Measurements from ENCODE around the gene PRKCI. TPM values are rescaled to one million over a fixed set of nuclear protein-coding genes. Genes with fewer than 3 reads are reported as not detected.

Gene PRKCI
- total and polyA plus RNA-seq, 4 donors = 3.2 to 12.7 (median 8.7) TPM

GRCh38 chr3:170220871-170221270 is 1.4 kb upstream of the PRKCI start:
- Histone ChIP-seq H3K9me3 (ENCODE audit: control insufficient read depth in 4 of 4, low read length in 3 of 4) (no peaks in the 10 kb centered on the region), H3K27ac (ENCODE audit: low read depth in 1 of 2, low read length in 2 of 2) (no peak overlapping the region), H3K9ac (ENCODE audit: low read depth in 1 of 2, low read length in 2 of 2) (no peak overlapping the region), H3K4me1 (ENCODE audit: control insufficient read depth in 4 of 4, insufficient read depth in 4 of 4, low read length in 3 of 4) (peaks cover 2 to 15% (median 6%) of the 10 kb centered on the region in 4 donors), H3K4me3 (ENCODE audit: low read depth in 1 of 3, low read length in 3 of 3) (no peak overlapping the region), H3K36me3 (ENCODE audit: control insufficient read depth in 4 of 4, insufficient read depth in 3 of 4, low read depth in 1 of 4, low read length in 3 of 4) (no peaks in the 10 kb centered on the region), H3K27me3 (ENCODE audit: control insufficient read depth in 4 of 4, insufficient read depth in 4 of 4, low read length in 3 of 4) (no peaks in the 10 kb centered on the region)
- TF ChIP-seq NR2F2 (IDR thresholded peaks at IDR 0.05) (no peak), ATF3 (IDR thresholded peaks at IDR 0.05) (no peak), JUND (IDR thresholded peaks at IDR 0.05) (no peak), TAF1 (conservative IDR thresholded peaks at IDR 0.05) (no peak), GABPA (IDR thresholded peaks at IDR 0.05 in 1 of 2, conservative IDR thresholded peaks at IDR 0.05 in 1 of 2) (no peak), EGR1 (IDR thresholded peaks at IDR 0.05; ENCODE audit: low read depth in 2 of 2) (no peak), FOXA1 (IDR thresholded peaks at IDR 0.05) (no peak), HNF4G (IDR thresholded peaks at IDR 0.05) (no peak), HNF4A (conservative IDR thresholded peaks at IDR 0.05) (no peak)
- TF ChIP-seq, protein P1, sequence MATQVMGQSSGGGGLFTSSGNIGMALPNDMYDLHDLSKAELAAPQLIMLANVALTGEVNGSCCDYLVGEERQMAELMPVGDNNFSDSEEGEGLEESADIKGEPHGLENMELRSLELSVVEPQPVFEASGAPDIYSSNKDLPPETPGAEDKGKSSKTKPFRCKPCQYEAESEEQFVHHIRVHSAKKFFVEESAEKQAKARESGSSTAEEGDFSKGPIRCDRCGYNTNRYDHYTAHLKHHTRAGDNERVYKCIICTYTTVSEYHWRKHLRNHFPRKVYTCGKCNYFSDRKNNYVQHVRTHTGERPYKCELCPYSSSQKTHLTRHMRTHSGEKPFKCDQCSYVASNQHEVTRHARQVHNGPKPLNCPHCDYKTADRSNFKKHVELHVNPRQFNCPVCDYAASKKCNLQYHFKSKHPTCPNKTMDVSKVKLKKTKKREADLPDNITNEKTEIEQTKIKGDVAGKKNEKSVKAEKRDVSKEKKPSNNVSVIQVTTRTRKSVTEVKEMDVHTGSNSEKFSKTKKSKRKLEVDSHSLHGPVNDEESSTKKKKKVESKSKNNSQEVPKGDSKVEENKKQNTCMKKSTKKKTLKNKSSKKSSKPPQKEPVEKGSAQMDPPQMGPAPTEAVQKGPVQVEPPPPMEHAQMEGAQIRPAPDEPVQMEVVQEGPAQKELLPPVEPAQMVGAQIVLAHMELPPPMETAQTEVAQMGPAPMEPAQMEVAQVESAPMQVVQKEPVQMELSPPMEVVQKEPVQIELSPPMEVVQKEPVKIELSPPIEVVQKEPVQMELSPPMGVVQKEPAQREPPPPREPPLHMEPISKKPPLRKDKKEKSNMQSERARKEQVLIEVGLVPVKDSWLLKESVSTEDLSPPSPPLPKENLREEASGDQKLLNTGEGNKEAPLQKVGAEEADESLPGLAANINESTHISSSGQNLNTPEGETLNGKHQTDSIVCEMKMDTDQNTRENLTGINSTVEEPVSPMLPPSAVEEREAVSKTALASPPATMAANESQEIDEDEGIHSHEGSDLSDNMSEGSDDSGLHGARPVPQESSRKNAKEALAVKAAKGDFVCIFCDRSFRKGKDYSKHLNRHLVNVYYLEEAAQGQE (IDR thresholded peaks at IDR 0.05) = no peak
- TF ChIP-seq, protein P2, sequence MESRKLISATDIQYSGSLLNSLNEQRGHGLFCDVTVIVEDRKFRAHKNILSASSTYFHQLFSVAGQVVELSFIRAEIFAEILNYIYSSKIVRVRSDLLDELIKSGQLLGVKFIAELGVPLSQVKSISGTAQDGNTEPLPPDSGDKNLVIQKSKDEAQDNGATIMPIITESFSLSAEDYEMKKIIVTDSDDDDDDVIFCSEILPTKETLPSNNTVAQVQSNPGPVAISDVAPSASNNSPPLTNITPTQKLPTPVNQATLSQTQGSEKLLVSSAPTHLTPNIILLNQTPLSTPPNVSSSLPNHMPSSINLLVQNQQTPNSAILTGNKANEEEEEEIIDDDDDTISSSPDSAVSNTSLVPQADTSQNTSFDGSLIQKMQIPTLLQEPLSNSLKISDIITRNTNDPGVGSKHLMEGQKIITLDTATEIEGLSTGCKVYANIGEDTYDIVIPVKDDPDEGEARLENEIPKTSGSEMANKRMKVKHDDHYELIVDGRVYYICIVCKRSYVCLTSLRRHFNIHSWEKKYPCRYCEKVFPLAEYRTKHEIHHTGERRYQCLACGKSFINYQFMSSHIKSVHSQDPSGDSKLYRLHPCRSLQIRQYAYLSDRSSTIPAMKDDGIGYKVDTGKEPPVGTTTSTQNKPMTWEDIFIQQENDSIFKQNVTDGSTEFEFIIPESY (IDR thresholded peaks at IDR 0.05) = no peak
- TF ChIP-seq, protein P3, sequence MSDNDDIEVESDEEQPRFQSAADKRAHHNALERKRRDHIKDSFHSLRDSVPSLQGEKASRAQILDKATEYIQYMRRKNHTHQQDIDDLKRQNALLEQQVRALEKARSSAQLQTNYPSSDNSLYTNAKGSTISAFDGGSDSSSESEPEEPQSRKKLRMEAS (IDR thresholded peaks at IDR 0.05) = no peak
- TF ChIP-seq, protein P4, sequence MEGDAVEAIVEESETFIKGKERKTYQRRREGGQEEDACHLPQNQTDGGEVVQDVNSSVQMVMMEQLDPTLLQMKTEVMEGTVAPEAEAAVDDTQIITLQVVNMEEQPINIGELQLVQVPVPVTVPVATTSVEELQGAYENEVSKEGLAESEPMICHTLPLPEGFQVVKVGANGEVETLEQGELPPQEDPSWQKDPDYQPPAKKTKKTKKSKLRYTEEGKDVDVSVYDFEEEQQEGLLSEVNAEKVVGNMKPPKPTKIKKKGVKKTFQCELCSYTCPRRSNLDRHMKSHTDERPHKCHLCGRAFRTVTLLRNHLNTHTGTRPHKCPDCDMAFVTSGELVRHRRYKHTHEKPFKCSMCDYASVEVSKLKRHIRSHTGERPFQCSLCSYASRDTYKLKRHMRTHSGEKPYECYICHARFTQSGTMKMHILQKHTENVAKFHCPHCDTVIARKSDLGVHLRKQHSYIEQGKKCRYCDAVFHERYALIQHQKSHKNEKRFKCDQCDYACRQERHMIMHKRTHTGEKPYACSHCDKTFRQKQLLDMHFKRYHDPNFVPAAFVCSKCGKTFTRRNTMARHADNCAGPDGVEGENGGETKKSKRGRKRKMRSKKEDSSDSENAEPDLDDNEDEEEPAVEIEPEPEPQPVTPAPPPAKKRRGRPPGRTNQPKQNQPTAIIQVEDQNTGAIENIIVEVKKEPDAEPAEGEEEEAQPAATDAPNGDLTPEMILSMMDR (IDR thresholded peaks at IDR 0.05; ENCODE audit: low read depth, low read length, missing input control) = no peak
- DNase-seq (ENCODE audit: low spot score) = no peak
- WGBS = 91% methylated on average over 4 of the region's 4 CpGs
